Tibial nerve (tissue), 4 donors: ENCODE measurements around the gene NFATC2.

Source experiments
- CTCF ChIP-seq, 5 experiments: fragments of 200-600 bp in 3 of 5; fragments of 450-650 bp in 2 of 5; sonication (generic) in 3 of 5; IDR thresholded peaks; one replicate each; pipeline ENCODE4 v1.5.1; 2016 to 2019; ENCODE audit warnings: antibody characterized with exemption in 5 of 5, mild to moderate bottlenecking in 3 of 5, moderate library complexity in 2 of 5
- EP300 ChIP-seq, 2 donors: sonication (generic); formaldehyde crosslinking; IDR thresholded peaks; one replicate each; pipeline ENCODE4 v1.6.1; 2017; ENCODE audit warnings: antibody characterized with exemption in 2 of 2, mild to moderate bottlenecking in 1 of 2
- POLR2A ChIP-seq, 2 donors: fragments of 450-650 bp; IDR thresholded peaks; one replicate each; pipeline ENCODE4 v1.6.1; 2017; ENCODE audit warnings: antibody characterized with exemption in 2 of 2, mild to moderate bottlenecking in 2 of 2, moderate library complexity in 2 of 2

GRCh38 chr20:51353491-51353890 is 189.0 kb downstream of the NFATC2 start:
- TF ChIP-seq CTCF (IDR thresholded peaks at IDR 0.05) (no peak), EP300 (IDR thresholded peaks at IDR 0.05) (no peak), POLR2A (IDR thresholded peaks at IDR 0.05) (no peak)
